HFFc6 (cell line): ENCODE data around the gene STMN3. TPM values are rescaled to one million over a fixed set of nuclear protein-coding genes. Genes with fewer than 3 reads are reported as not detected.
A peak's percentile ranks its signal among the peaks of the same experiment; 100 is the strongest.
"Not testable (repeated sequence)": the region's sequence is repeated elsewhere in the genome, so short reads cannot be mapped to it uniquely, and the experiment has no call there.

Experiments
- DNase-seq: peaks from one replicate; pipeline ENCODE4 v3.0.0-alpha.2; 2018
- H3K27ac Mint-ChIP-seq: 2 replicates; pipeline ENCODE4 v1.8.0; 2020; ENCODE audit warnings: mild to moderate bottlenecking, mixed read lengths
- H3K27me3 Mint-ChIP-seq: 2 replicates; pipeline ENCODE4 v1.8.0; 2021; ENCODE audit warnings: mild to moderate bottlenecking, moderate library complexity, mixed read lengths; ENCODE audit not compliant: insufficient read depth
- H3K36me3 Mint-ChIP-seq: 2 replicates; pipeline ENCODE4 v1.8.0; 2021; ENCODE audit warnings: low read depth, mixed read lengths
- H3K4me1 Mint-ChIP-seq: 2 replicates; pipeline ENCODE4 v1.8.0; 2020; ENCODE audit warnings: low read depth, mixed read lengths
- H3K4me3 Mint-ChIP-seq: 2 replicates; pipeline ENCODE4 v1.8.0; 2020; ENCODE audit warnings: mild to moderate bottlenecking, moderate library complexity, mixed read lengths
- H3K9me3 Mint-ChIP-seq: 2 replicates; pipeline ENCODE4 v1.8.0; 2020; ENCODE audit warnings: mild to moderate bottlenecking, mixed read lengths
- total RNA-seq, 6 experiments: library from RNA; stranded (reverse); fragmentation: NEBNext Ultra II Directional; extraction: Animal tissue kit (Norgen Biotek cat#: 25700); gene quantifications; 2 replicates in 1 of 6; 3 replicates in 5 of 6; pipeline ENCODE4 v1.2.3, GENCODE V29; 2021
- TF ChIP-seq, protein P1 (sequence below): fragments of 200-600 bp; sonication (generic); IDR thresholded peaks from 2 replicates; pipeline ENCODE4 v1.5.0; 2021; ENCODE audit warnings: antibody characterized with exemption, mild to moderate bottlenecking

Gene STMN3
- total RNA-seq, 6 experiments from 2014 or later = 0.77 to 3.2 (median 1.5) TPM

DNA sequence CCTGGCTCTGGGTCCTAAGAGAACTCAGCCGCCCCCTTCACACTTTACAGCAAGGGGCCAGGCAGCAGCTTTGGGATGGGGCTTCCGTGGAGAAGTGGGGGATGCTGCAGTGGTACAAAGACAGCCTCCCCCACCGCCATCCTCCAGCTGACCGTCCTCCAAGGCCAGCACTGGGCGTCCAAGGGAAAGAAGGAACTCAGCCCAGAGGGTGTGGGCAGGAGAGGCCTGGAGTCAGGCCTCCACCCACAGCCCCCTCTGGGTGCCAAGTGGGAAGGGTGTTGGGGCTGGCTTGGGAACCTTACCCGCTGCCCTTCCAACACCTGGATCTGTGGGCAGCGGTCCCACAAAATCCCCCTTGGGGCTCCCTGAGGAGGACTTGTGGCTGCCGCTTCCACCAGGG, 13.1 kb downstream of the STMN3 start:
- DNase-seq = no peak
- Mint-ChIP-seq H3K27me3 (peaks cover 8% of the 10 kb centered on the region), H3K4me3 (no peak overlapping the region)

DNA sequence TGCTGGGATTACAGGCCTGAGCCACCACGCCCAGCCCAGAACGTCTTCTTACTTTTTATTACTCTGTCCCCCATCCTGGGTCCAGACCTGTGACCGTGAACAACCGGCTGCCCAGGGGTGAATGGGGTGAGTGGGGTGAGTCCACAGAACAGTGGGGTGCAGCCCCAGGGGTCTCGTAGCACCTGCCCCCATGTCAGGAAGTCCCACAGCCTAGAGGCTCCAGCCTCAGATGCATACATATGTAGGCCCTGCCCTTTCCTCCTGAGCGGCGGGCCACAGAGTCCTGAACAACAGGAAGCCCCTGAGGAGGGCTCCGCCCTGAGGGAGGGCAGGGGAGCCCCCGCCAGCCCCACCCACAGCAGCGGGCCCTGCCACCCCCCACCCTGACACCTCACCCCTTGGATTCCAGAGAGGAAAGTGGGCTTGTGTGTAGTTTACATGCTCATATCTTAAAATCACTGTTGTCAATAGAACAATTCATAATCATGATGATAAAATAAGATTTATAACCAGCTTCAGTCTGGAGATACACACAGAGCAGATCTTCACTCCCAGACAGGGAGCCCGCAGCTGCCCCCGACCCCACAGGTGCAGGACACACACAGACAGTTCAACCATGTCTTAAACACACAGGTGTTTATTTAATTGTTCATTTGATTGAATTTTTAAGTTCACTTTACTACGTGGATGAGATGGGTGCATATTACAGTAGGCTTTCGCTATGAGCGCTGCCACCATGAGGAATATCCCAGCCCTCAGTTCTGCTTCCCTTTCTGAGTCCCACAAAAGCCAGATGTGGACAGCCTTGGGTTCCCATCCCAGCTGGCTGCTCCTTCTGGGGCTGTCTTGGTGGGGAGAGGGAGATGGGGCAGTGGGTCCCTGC, 13.9 kb downstream of the STMN3 start:
- Mint-ChIP-seq H3K27me3 (peaks cover 8% of the 10 kb centered on the region), H3K4me3 (no peak overlapping the region), H3K4me1 (peaks cover 15% of the 10 kb centered on the region), H3K27ac (no peak overlapping the region; the same call in 1 of the 2 replicates), H3K36me3 (0 out of 2 replicates have a peak, but pooled peaks cover 4% of the 10 kb centered on the region), H3K9me3 (peaks cover 4% of the 10 kb centered on the region; the same call in 1 of the 2 replicates)
- TF ChIP-seq, protein P1, sequence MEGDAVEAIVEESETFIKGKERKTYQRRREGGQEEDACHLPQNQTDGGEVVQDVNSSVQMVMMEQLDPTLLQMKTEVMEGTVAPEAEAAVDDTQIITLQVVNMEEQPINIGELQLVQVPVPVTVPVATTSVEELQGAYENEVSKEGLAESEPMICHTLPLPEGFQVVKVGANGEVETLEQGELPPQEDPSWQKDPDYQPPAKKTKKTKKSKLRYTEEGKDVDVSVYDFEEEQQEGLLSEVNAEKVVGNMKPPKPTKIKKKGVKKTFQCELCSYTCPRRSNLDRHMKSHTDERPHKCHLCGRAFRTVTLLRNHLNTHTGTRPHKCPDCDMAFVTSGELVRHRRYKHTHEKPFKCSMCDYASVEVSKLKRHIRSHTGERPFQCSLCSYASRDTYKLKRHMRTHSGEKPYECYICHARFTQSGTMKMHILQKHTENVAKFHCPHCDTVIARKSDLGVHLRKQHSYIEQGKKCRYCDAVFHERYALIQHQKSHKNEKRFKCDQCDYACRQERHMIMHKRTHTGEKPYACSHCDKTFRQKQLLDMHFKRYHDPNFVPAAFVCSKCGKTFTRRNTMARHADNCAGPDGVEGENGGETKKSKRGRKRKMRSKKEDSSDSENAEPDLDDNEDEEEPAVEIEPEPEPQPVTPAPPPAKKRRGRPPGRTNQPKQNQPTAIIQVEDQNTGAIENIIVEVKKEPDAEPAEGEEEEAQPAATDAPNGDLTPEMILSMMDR = no peak
- no peak for DNase-seq

More for the DNA sequence above, 13.1 kb downstream of the STMN3 start:
- Mint-ChIP-seq H3K9me3 (peaks cover 4% of the 10 kb centered on the region; the same call in 1 of the 2 replicates), H3K36me3 (0 out of 2 replicates have a peak, but pooled peaks cover 4% of the 10 kb centered on the region), H3K4me1 (peaks cover 15% of the 10 kb centered on the region), H3K27ac (no peak overlapping the region; the same call in 1 of the 2 replicates)
- TF ChIP-seq, protein P1 = no peak

DNA sequence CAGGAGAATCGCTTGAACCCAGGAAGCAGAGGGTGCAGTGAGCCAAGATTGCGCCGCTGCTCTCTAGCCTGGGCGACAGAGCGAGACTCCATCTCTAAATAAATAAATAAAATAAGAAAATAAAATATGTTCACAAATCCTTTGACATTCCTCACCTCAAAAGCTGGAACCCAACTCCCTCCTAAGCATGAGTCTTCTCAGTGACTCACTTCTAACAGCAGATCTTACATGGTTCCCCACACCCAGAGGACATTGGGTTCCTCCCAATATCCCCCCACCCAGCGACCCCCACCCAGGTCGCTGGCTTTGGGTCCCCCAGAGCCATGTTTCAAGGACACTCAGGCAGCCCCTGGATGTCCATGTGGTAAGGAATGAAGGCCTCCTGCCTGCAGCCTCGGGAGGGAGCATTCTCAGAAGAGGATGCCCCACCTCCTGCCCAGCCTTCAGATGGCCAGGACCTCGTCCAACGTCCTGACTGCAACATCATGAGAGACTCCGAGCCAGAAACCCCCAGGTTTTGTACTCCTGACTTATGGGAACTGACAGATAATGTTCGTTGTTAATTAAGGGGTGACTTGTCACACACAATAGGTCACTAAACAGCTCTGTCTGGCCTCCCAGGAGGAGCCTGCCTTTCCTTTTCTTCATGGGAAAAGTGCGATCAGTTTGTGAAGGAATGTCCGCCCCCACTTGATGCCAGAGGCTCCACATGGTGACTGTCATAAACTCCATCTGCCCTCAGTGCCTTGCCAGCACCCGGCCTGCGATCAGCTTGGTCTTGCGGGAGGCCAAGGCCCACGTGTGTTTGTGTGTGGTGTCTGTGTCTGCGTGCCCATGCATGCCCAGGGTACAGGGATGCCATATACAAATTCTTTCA, 16.2 kb downstream of the STMN3 start:
- Mint-ChIP-seq H3K27me3 (peaks cover 2% of the 10 kb centered on the region; the same call in 1 of the 2 replicates), H3K9me3 (peaks cover 4% of the 10 kb centered on the region; the same call in 1 of the 2 replicates), H3K36me3 (0 out of 2 replicates have a peak, but pooled peaks cover 4% of the 10 kb centered on the region), H3K4me3 (peak overlapping the region; percentile 10; the same call in 1 of the 2 replicates), H3K27ac (peak overlapping the region; percentile 75), H3K4me1 (peaks cover 15% of the 10 kb centered on the region)
- TF ChIP-seq, protein P1 = no peak
- no peak for DNase-seq

DNA sequence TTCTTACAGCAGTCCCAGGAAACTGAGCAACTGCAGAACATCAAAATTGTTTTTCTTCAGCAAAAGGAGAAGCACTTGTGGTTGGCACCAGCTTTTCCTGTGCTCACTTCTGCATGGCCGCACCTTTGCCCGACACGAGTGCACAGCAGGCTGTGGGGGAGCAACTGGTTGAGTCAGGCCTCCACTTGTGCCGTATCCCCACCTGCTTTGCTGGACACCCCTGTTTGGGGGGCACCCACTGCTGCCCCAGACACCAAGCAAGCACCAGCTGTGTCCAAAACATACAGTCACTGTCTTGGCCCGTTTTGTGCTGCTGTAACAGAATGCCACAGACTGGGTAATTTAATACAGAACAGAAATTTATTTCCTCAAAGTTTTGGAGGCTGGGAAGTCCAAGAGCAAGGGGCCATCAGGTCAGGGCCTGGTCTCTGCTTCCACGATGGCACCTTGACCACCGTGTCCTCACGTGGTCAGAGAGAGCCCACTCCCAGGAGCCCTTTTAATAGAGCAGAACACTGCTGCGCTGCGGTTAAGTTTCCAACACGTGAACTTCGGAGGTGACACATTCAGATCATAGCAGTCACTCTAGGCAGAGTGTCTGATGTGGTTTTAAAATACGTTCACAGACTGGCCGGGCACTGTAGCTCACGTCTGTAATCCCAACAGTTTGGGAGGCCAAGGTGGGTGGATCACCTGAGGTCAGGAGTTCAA, 17.6 kb downstream of the STMN3 start:
- Mint-ChIP-seq H3K4me3 (no peak overlapping the region), H3K4me1 (peaks cover 15% of the 10 kb centered on the region), H3K27me3 (peaks cover 2% of the 10 kb centered on the region; the same call in 1 of the 2 replicates), H3K27ac (no peak overlapping the region), H3K36me3 (0 out of 2 replicates have a peak, but pooled peaks cover 4% of the 10 kb centered on the region), H3K9me3 (peaks cover 4% of the 10 kb centered on the region; the same call in 1 of the 2 replicates)
- DNase-seq = no peak
- TF ChIP-seq, protein P1 = no peak

DNA sequence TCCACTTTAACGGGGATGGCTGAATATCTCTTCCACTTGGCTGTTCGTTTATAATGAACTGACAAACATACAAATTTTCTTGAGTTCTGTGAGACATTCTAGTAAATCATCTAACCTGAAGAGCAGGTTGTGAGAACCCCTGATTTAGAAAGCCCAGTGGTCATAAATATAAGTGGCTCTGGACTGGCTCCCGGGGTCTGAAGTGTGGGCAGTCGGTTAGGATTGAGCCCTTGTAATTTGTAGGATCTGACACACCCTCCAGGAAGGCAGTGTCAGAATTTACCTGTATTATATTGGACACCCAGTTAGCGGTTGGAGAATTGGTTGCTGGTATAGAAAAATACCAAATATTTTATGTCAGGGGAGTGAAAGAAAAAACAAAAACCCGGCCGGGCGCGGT, 19.5 kb downstream of the STMN3 start:
- Mint-ChIP-seq H3K4me1 (peaks cover 19% of the 10 kb centered on the region), H3K27me3 (peaks cover 2% of the 10 kb centered on the region; the same call in 1 of the 2 replicates), H3K36me3 (peaks cover 6% of the 10 kb centered on the region), H3K9me3 (peaks cover 4% of the 10 kb centered on the region; the same call in 1 of the 2 replicates), H3K27ac (no peak overlapping the region), H3K4me3 (no peak overlapping the region)
- TF ChIP-seq, protein P1 = no peak
- DNase-seq = no peak

DNA sequence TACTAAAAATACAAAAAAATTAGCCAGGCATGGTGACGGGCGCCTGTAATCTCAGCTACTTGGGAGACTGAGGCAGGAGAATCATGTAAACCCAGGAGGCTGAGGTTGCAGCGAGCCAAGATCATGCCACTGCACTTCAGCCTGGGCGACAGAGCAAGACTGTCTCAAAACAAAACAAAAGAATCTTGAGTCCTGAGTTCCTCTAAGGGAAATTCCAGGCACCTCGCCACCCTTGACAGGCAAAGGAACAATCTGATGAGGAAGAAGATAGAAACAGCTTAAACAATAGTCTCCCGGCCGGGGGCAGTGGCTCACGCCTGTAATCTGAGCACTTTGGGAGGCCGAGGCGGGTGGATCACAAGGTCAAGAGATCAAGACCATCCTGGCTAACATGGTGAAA, 21.8 kb downstream of the STMN3 start:
- H3K9me3 Mint-ChIP-seq, DNase-seq, H3K4me3 Mint-ChIP-seq, H3K27me3 Mint-ChIP-seq, H3K27ac Mint-ChIP-seq: not testable (repeated sequence)
- Mint-ChIP-seq H3K36me3 (peaks cover 11% of the 10 kb centered on the region), H3K4me1 (peaks cover 12% of the 10 kb centered on the region)

DNA sequence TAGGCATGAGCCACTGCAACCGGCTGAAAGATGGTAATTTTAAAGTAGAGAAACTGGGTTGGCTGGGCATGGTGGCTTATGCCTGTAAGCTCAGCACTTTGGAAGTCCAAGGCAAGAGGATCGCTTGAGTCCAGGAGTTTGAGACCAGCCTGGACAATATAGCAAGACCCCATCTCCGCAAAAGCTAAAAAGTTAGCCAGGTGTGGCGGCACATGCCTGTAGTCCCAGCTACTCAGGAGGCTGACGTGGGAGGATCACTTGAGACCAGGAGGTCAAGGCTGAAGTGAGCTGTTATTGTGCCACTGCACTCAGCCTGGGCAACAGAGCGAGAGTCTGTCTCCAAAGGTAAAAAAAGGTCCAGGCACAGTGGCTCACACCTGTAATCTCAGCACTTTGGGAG, 22.3 kb downstream of the STMN3 start:
- Mint-ChIP-seq H3K36me3 (peaks cover 11% of the 10 kb centered on the region), H3K4me1 (peaks cover 12% of the 10 kb centered on the region)
- not testable (repeated sequence) for DNase-seq, H3K27ac Mint-ChIP-seq, H3K27me3 Mint-ChIP-seq, H3K4me3 Mint-ChIP-seq, H3K9me3 Mint-ChIP-seq
